LNCaP clone FGC (cell line): ENCODE measurements around the gene CISTR.
A peak's percentile ranks its signal among the peaks of the same experiment; 100 is the strongest.

ENCODE experiments used
- DNase-seq: peaks from one replicate; pipeline ENCODE4 v3.0.0-alpha.2; 2011; ENCODE audit warnings: low read depth
- H3K4me3 ChIP-seq: 2 replicates; pipeline ENCODE4 v1.5.1; 2011; ENCODE audit warnings: mild to moderate bottlenecking, low read depth, low read length, control low read depth
- TF ChIP-seq, protein P1 (sequence below): IDR thresholded peaks from 2 replicates; pipeline ENCODE4 v1.5.1; 2012; ENCODE audit warnings: mild to moderate bottlenecking; ENCODE audit not compliant: control insufficient read depth, insufficient read depth; ENCODE audit errors: extremely low read depth

The CISTR gene

DNA sequence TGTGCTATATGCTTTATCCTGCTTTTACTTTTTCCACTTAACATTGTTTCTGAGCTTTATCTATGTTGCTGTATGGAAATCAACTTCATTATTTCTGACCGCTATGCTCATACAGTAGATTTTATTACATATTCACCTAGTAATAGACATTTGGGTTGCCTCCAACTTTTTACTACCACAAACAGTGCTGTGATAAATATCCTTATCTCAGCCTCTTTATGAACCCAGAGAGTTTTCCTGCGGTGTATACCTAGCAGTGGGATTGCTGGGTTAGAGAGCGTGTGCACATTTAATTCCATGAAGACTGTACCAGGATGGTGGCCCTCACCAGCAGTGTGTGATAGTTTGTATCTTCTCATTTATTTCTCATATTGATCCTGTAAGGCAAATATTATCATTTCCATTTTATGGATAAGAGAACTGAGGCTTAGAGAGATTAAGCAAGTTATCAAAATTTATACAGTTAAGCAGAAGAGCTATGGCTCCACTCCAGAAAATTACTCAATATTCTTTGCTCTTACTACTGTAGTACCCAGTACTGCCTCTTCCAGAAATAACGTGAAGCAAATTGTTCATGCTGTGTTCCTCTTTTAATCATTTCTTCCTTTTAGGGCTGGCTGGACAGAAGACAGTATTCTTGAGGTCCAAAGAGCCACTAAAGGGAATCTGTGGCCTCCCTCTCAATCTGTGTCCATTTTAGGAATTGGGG lies 26.3 kb upstream of the CISTR start:
- no peak for DNase-seq
- TF ChIP-seq, protein P1, sequence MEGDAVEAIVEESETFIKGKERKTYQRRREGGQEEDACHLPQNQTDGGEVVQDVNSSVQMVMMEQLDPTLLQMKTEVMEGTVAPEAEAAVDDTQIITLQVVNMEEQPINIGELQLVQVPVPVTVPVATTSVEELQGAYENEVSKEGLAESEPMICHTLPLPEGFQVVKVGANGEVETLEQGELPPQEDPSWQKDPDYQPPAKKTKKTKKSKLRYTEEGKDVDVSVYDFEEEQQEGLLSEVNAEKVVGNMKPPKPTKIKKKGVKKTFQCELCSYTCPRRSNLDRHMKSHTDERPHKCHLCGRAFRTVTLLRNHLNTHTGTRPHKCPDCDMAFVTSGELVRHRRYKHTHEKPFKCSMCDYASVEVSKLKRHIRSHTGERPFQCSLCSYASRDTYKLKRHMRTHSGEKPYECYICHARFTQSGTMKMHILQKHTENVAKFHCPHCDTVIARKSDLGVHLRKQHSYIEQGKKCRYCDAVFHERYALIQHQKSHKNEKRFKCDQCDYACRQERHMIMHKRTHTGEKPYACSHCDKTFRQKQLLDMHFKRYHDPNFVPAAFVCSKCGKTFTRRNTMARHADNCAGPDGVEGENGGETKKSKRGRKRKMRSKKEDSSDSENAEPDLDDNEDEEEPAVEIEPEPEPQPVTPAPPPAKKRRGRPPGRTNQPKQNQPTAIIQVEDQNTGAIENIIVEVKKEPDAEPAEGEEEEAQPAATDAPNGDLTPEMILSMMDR, result no peak
- no peak overlapping the region for H3K4me3 ChIP-seq

DNA sequence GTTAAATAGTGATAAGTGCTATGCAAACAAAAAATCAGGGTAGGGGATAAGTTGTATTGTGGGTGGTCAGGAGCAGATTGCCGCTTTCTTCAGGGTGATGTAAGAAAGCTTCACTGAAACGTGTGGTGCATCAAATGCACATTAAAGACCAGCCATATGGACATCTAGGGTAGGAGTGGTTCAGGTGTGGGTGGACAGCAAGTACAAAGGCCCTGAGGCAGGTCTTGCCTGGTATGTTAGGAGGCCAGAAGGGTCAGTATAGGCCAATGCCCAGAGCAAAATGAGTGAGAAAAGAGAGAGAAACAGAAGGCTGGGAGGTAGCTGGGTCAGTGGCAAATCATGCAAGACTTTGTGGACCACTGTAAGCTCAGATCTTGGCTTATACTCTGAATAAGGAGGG lies 25.6 kb upstream of the CISTR start:
- TF ChIP-seq, protein P1, result no peak
- H3K4me3 ChIP-seq, result no peak overlapping the region
- no peak for DNase-seq

DNA sequence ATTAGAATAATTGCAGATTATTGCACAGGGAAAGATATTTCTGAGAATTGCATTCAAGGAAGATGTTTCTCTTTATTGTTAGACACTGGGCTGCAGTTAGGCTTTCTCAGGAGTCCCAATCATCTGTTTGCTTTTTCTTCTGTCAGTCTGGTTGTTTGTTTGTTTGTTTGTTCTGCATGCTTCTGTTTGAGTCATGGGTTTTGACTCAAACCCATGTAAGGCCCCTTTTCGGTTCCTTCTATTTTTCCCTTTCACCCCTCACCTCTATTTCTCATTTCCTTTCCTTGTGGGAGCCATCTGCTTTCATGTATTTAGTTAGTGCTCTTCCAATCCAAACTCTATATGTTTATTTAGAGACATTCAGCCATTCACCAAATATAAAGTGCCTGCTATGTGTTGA lies 25.1 kb upstream of the CISTR start:
- H3K4me3 ChIP-seq, result no peak overlapping the region
- TF ChIP-seq, protein P1, result no peak
- no peak for DNase-seq

DNA sequence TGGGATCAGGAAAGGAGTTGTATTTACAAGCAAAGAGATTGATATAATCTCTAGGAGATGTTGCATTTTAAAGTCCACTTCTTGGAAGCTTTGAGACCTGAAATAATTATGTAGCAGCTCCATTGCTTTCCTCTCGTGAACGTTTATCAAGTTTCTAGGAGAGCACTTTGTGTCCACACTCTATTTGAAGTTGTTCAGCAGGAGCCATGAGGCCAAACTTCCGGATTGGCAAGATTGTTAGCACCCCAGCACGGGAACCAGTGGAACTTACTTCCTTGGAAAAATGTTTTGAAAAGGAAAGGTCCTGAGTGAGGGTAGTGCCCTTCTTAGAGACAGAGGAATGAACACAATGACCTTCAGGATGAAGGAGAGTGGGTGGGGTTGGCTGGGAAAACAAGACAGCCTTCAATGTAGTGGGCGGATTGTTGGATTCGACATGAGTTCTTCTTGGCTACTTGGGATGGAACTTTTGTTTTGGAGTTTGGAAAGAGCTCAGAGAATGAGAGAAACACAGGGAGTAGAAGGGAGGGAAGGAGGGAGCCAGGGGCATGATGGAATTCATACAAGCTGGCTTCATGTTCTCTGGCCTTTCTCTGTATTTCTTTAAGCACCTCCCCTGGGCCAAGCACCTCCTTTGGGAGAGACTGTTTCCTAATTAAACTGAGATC lies 23.8 kb upstream of the CISTR start:
- no peak overlapping the region for H3K4me3 ChIP-seq
- DNase-seq, result peak; percentile 63
- TF ChIP-seq, protein P1, result no peak

DNA sequence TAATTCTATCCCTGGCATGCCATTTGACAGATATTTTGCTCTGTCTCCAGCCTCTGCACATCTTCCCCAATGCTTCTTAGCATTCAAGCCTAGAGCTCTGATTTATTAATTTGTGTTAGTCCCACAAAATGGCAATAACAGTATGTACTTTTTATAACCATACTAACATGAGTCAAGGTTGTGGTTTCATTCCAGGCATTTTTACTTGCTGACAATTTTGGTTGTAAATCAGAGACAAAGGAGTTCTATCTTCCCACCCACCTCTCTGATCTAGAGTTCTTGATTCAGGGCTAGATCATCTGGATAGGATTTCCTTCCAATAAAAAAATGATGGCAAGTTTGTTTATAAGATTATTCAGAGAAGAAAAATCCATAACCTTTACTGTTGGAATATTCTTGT lies 18.5 kb upstream of the CISTR start:
- TF ChIP-seq, protein P1, result no peak
- no peak overlapping the region for H3K4me3 ChIP-seq
- no peak for DNase-seq

DNA sequence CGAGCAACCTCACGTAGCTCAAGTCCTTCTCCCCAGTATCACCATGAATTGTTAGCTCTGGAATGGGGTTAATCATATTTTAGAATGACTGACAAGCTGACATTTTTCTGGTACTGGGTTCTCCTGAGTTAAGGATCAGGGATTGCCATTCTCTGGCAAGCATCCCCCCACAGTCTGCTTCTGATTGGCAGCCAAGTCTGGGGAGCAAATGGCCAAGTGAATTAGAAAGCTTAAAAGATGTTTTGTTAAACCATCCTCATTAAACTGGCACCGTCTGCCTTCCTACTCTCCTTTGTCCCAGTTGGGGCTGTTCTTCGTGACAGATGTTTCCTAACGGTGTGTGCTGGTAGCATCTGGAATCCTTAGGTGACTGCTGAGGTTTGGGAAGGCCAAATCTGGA lies 17.2 kb upstream of the CISTR start:
- DNase-seq, result no peak
- TF ChIP-seq, protein P1, result no peak
- no peak overlapping the region for H3K4me3 ChIP-seq
